Cerebellar cortex (tissue), 1 donor: ENCODE results near the gene NUP54.

Experiments used
- DNase-seq: peaks from one replicate; pipeline ENCODE4 v3.0.0-alpha.2; 2015; ENCODE audit warnings: low spot score

The NUP54 gene, protein sequence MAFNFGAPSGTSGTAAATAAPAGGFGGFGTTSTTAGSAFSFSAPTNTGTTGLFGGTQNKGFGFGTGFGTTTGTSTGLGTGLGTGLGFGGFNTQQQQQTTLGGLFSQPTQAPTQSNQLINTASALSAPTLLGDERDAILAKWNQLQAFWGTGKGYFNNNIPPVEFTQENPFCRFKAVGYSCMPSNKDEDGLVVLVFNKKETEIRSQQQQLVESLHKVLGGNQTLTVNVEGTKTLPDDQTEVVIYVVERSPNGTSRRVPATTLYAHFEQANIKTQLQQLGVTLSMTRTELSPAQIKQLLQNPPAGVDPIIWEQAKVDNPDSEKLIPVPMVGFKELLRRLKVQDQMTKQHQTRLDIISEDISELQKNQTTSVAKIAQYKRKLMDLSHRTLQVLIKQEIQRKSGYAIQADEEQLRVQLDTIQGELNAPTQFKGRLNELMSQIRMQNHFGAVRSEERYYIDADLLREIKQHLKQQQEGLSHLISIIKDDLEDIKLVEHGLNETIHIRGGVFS

DNA sequence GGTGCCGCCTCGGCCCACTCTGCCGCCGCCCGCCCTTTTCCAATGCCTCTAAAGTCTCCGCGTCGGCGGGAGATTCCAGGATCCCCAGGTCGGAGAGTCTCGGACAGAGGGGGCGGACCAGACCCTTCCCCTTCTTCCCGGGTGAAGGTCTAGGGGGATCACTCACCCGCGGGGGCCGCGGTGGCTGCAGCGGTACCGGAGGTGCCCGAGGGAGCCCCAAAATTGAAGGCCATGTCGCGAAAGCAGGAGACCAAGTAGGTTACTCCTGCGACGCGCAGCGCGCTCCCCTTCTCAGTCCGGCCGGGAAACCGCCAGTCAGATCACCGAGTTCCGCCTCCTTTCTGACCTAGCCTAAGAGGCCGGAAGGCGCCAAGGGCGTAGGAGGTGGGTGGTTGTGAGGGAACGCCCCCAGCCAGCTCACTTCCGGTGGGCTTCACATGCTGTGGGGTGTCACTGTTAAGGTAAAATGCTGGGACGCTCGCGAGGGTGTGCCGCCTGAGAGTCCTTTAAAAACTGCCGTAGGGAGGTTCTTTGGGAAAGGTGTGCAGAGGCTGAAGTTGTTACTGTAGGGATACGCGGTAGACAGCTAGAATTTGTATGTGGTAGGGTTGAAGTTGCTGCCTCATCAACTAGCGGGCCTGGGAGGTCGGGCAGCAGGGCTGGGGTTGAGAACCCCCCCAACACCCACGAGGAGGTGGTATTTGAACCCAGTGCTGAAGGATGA, at the start of gene NUP54:
Gene NUP54 (minus strand): TSS at position 256 of the 724 bp plus-strand sequence. CDS start 23 bp downstream, at position 233.
- peak; percentile 96 for DNase-seq

GRCh38 chr4:76197031-76197743, 49.0 kb upstream of the NUP54 start:
- no peak for DNase-seq

GRCh38 chr4:76196376-76196775, 48.2 kb upstream of the NUP54 start:
- DNase-seq, result no peak

DNA sequence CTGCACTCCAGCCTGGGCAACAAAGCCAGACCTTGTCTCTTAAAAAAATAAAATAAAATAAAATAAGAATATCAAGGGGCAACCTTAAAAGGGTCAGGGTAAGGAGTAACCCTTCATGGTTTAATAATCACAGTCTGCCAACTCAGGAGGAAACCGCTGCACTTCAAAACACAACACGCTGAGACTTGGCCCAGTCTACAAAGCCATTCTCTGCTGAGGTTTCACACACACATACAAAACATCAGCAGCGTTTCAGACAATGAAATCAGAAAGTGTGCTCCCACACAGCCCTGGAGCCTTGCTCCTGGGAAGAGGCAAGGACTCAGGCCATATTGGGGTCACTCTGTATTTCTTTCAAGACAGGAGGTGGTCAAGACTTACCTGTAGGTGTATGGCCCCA, 47.1 kb upstream of the NUP54 start:
- no peak for DNase-seq

DNA sequence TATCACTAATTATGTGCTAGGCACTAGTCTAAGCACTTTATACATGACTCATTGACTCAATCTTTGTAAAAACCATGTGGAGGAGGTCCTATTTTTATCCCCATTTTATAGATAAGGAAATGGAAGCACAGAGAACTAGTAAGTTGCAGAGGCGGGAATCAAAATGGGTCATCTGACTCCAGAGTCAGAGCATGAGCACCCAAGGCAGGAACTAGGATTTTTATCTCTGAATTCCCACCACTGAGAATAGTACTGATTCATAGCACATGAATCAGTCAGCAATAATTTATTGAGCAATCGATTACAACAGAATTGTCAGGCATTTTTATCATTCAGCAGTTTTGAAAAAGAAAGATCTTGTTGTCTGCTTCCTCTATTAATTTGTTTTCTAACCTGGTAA, 46.1 kb upstream of the NUP54 start:
- no peak for DNase-seq

- no peak for DNase-seq
These were observed 44.0 kb upstream of the NUP54 start for GRCh38 chr4:76192236-76192635.

GRCh38 chr4:76188557-76188956, 40.4 kb upstream of the NUP54 start:
- DNase-seq, result no peak

DNA sequence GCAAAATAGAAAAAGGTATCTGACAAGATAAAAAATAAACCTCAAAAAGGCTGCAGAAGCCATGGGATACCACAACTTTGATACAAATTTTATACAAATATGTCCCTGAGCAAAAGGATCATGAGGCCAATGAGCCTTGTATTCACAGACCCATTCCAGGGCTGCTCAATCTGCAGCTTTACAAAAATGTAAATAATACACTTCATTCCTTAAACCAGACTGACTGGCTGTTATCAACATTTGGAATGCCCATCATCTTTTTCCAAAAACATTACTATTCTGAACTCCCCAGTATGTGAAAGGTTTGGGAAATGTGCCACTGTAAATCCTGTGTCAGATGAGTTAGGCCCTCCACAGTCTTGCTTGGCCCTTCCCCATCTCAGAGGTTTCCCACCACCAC, 40.0 kb upstream of the NUP54 start:
- no peak for DNase-seq

DNA sequence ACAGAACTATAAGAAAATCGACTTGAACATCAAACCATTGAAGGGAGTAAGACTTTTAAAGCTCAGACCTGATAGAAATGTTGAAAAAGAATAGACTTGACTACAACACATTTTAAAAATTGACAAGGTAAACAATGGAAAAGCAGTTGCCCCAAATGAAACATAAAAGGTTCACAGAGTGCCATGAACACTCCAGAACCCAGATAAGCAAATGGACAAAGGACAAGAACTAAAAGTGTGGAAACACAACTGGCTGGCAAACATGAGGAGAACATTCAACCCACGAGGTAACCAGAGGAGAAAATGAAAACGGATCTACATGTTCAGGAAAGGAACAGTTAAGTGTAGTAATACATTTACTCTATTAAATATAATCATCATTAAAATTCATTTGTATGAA, 39.0 kb upstream of the NUP54 start:
- no peak for DNase-seq

- no peak for DNase-seq
These were observed 34.3 kb upstream of the NUP54 start for GRCh38 chr4:76182463-76182862.

DNA sequence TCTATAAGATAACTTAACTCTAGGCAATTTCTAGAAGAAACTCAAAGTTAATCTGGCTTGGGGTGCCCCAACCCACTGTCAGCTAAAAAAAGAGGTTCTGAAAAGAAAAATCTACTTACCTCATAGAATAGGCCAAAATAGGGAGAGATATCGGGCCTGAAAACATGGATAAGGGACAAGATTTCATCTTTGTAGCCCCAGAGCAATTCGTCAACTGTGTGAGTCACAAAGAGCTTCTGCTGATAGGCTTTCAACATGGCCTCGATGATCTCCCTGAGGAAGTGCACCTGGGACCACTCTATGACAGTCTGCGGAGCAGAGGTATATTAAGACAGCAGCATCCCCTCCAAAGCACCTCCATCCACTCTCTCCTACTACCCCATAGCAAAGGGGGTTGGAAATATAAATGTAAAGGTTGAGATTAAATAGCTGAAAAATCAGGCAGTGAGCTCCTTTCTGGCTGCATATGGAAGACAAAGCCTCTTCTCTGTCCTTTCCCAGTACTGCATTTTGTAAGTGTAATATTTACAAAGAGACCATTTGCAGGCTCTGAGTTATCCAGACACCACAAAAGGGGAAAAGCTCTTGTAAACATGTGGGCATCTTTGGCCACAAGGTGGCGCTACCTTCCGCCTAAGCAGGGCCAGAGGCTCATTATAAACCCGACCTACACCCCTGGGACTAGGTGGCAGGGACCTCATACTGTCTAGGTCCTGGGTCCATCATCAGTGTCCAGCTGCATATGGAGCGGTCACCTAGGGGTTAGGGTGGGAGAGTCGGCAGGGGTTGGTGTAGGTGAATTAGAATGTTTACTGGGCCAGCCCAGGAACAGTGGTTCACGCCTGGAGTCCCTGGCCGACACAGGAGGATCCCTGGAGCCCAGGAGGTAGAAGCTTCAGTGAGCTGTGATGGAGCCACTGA, 31.5 kb upstream of the NUP54 start:
- DNase-seq, result peak; percentile 74

- no peak for DNase-seq
These were observed 30.1 kb upstream of the NUP54 start for GRCh38 chr4:76178296-76178695.

- no peak for DNase-seq
These were observed 29.5 kb upstream of the NUP54 start for GRCh38 chr4:76177709-76178108.

DNA sequence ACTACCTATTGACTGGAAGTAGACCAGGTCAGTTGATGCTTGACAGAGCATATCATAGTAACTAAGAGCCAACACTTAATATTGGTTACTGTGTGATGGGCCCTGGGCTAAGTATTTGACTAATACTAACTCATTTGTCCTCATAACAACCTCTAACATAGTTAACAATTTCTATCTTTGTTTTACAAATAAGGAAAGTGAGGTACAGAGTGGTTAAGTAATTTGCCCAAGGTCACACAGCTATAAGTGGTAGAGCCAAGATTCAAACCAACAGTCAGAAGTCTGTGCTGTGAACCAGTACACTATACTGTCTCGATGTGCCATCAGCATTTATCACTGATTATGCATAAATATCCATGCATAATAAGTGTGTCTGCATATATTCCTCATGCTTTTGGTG, 27.1 kb upstream of the NUP54 start:
- DNase-seq, result no peak

GRCh38 chr4:76174216-76174615, 26.0 kb upstream of the NUP54 start:
- no peak for DNase-seq

- DNase-seq, result no peak
These were observed 20.5 kb upstream of the NUP54 start for GRCh38 chr4:76168688-76169087.

- no peak for DNase-seq
These were observed 18.3 kb upstream of the NUP54 start for GRCh38 chr4:76166480-76166879.

DNA sequence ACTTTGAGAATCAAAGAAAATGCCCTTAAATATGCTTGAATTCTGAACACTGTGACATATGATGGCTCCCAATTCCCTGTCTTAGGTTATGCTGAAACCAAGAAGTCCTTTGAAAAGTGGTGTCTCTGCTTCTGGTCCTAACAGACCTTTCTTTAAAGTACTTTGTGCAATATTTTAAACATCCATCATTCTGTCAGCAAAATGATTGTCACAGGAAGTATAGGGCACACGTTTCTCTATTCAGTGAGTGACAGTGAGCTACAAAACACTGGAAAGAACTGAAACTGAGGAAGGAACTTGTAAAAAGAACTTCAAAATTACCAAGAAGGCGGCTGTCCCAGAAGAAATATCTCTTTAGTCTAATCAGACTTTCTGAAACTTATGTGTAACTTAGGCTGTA, 12.2 kb upstream of the NUP54 start:
- no peak for DNase-seq

DNA sequence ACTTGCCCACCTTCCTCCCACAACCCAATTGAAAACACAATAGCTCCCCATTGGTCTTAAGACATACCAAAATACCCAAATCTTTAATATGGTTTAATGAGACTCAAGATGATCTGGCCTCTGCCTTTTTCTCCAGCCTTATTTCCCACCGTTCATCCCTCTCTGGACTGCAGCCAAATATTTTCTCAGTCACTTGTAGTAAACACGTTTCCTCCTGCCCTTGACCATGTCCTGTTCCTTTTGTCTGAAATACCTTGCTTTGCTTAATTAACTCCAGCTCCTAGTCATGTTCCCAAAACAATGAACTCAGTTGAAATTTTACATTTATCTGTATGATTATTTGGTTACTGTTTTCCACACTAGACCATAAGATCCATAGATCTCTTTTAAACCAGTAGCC, 8.4 kb upstream of the NUP54 start:
- no peak for DNase-seq

DNA sequence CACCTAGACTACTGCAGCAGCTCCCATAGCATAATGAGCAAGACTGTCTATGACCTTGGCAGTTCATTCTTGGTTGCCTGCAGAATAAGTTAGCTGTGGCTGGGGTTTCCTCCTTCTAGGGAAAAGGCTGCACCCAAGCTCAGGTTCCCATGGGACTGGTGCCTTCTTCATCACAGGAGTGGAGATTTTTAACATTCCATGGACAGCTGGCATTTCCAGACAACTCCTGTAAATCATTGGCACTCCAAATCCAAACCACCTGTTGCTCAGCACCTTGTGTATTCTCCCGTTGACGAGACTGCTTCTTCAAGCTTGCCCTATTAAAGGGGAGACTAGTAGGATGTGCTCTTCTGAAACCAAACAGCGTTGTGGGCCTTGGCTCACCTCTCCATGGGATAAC, 7.8 kb upstream of the NUP54 start:
- no peak for DNase-seq

- no peak for DNase-seq
These were observed 5.2 kb upstream of the NUP54 start for GRCh38 chr4:76153356-76153755.
